Dendritic cell treated with granulocyte-macrophage colony-stimulating factor and Interleukin-4, amounts not matched to agents 40 ng/mL and 50 ng/mL, for 4 days (primary cell): ENCODE results near the gene RNF138.

Experiments
- H3K27ac Mint-ChIP-seq: one replicate; pipeline ENCODE4 v1.8.0; 2022; ENCODE audit warnings: mild to moderate bottlenecking, mixed read lengths
- H3K27me3 Mint-ChIP-seq: one replicate; pipeline ENCODE4 v1.8.0; 2022; ENCODE audit warnings: mild to moderate bottlenecking, mixed read lengths
- H3K36me3 Mint-ChIP-seq: one replicate; pipeline ENCODE4 v1.8.0; 2022; ENCODE audit warnings: low read depth, mixed read lengths
- H3K4me1 Mint-ChIP-seq: one replicate; pipeline ENCODE4 v1.8.0; 2022; ENCODE audit warnings: low read depth, mixed read lengths
- H3K4me3 Mint-ChIP-seq: one replicate; pipeline ENCODE4 v1.8.0; 2022; ENCODE audit warnings: mild to moderate bottlenecking, moderate library complexity, mixed read lengths
- H3K9me3 Mint-ChIP-seq: one replicate; pipeline ENCODE4 v1.8.0; 2022; ENCODE audit warnings: mixed read lengths
- intact Hi-C: fragments of 100-400 bp; cut with micrococcal nuclease; formaldehyde crosslinking; loops from one replicate; pipeline ENCODE4 v1.15.0; 2022

RNF138 gene

GRCh38 chr18:32091724-32092421, at the start of gene RNF138:
RNF138 (plus strand) TSS chr18:32091874; CDS start chr18:32092777, 903 bp downstream.
- peak within 1 kb of the TSS; percentile 97 for H3K27ac Mint-ChIP-seq
- intact Hi-C loops: loop anchor here (1.0 to 10.0 kb wide), 4 partner anchors 43 to 407 kb away; partner anchors contain the start of genes B4GALT6, RNF125 and TRAPPC8
- no peaks in the 10 kb centered on the region for H3K9me3 Mint-ChIP-seq
- peak within 1 kb of the TSS; percentile 98 for H3K4me3 Mint-ChIP-seq
- peaks cover 45% of the 10 kb centered on the region for H3K36me3 Mint-ChIP-seq
- peaks cover 51% of the 10 kb centered on the region for H3K4me1 Mint-ChIP-seq
- H3K27me3 Mint-ChIP-seq: no peaks in the 10 kb centered on the region

- Mint-ChIP-seq H3K9me3 (peaks cover 6% of the 10 kb centered on the region), H3K27me3 (no peaks in the 10 kb centered on the region), H3K4me1 (peaks cover 38% of the 10 kb centered on the region), H3K36me3 (peaks cover 47% of the 10 kb centered on the region), H3K4me3 (peak overlapping the region; percentile 51), H3K27ac (peak overlapping the region; percentile 75)
- intact Hi-C loops: no loop called here
These were observed 49.3 kb upstream of the RNF138 start for GRCh38 chr18:32042337-32042736.

- H3K4me1 Mint-ChIP-seq: peaks cover 33% of the 10 kb centered on the region
- peaks cover 23% of the 10 kb centered on the region for H3K36me3 Mint-ChIP-seq
- peak overlapping the region; percentile 90 for H3K27ac Mint-ChIP-seq
- intact Hi-C loops: loop anchor here (1.0 to 2.0 kb wide), 3 partner anchors 30 to 44 kb away; partner anchors contain the start of gene RNF125
- H3K4me3 Mint-ChIP-seq: no peak overlapping the region
- no peaks in the 10 kb centered on the region for H3K9me3 Mint-ChIP-seq
- no peaks in the 10 kb centered on the region for H3K27me3 Mint-ChIP-seq
These were observed 43.1 kb upstream of the RNF138 start for GRCh38 chr18:32048507-32049091.

GRCh38 chr18:32049393-32050171, 42.1 kb upstream of the RNF138 start:
- Mint-ChIP-seq H3K9me3 (no peaks in the 10 kb centered on the region), H3K4me3 (no peak overlapping the region), H3K27ac (peak overlapping the region; percentile 90), H3K36me3 (peaks cover 23% of the 10 kb centered on the region), H3K27me3 (no peaks in the 10 kb centered on the region), H3K4me1 (peaks cover 30% of the 10 kb centered on the region)
- intact Hi-C loops: loop anchor here (2.0 kb wide), 2 partner anchors 31 to 43 kb away; partner anchors contain the start of gene RNF125

- Mint-ChIP-seq H3K4me3 (no peak overlapping the region), H3K27ac (no peak overlapping the region), H3K36me3 (peaks cover 17% of the 10 kb centered on the region), H3K4me1 (no peaks in the 10 kb centered on the region), H3K27me3 (no peaks in the 10 kb centered on the region), H3K9me3 (no peaks in the 10 kb centered on the region)
- intact Hi-C loops: no loop called here
These were observed 34.9 kb upstream of the RNF138 start for GRCh38 chr18:32056613-32057358.

GRCh38 chr18:32057624-32058165, 34.0 kb upstream of the RNF138 start:
- H3K36me3 Mint-ChIP-seq: peaks cover 17% of the 10 kb centered on the region
- H3K27me3 Mint-ChIP-seq: no peaks in the 10 kb centered on the region
- no peaks in the 10 kb centered on the region for H3K4me1 Mint-ChIP-seq
- intact Hi-C loops: no loop called here
- H3K27ac Mint-ChIP-seq: no peak overlapping the region
- no peaks in the 10 kb centered on the region for H3K9me3 Mint-ChIP-seq
- no peak overlapping the region for H3K4me3 Mint-ChIP-seq

GRCh38 chr18:32060026-32060425, 31.6 kb upstream of the RNF138 start:
- no peaks in the 10 kb centered on the region for H3K27me3 Mint-ChIP-seq
- H3K36me3 Mint-ChIP-seq: peaks cover 28% of the 10 kb centered on the region
- H3K27ac Mint-ChIP-seq: no peak overlapping the region
- no peaks in the 10 kb centered on the region for H3K4me1 Mint-ChIP-seq
- no peak overlapping the region for H3K4me3 Mint-ChIP-seq
- H3K9me3 Mint-ChIP-seq: no peaks in the 10 kb centered on the region
- intact Hi-C loops: no loop called here

GRCh38 chr18:32067375-32068167, 24.1 kb upstream of the RNF138 start:
- Mint-ChIP-seq H3K27me3 (no peaks in the 10 kb centered on the region), H3K9me3 (no peaks in the 10 kb centered on the region), H3K36me3 (peaks cover 56% of the 10 kb centered on the region), H3K27ac (no peak overlapping the region), H3K4me3 (no peak overlapping the region), H3K4me1 (peaks cover 4% of the 10 kb centered on the region)
- intact Hi-C loops: no loop called here

- H3K9me3 Mint-ChIP-seq: no peaks in the 10 kb centered on the region
- H3K27me3 Mint-ChIP-seq: no peaks in the 10 kb centered on the region
These were observed 19.4 kb upstream of the RNF138 start for GRCh38 chr18:32072321-32072720.

GRCh38 chr18:32074206-32074605, 17.5 kb upstream of the RNF138 start:
- Mint-ChIP-seq H3K4me1 (no peaks in the 10 kb centered on the region), H3K4me3 (no peak overlapping the region), H3K27ac (no peak overlapping the region), H3K27me3 (no peaks in the 10 kb centered on the region), H3K9me3 (no peaks in the 10 kb centered on the region), H3K36me3 (peaks cover 29% of the 10 kb centered on the region)
- intact Hi-C loops: loop anchor here (10.0 kb wide), 1 partner anchor 59 kb away; the partner anchor contains the start of gene RNF125

More at GRCh38 chr18:32072321-32072720, 19.4 kb upstream of the RNF138 start:
- no peak overlapping the region for H3K4me3 Mint-ChIP-seq
- peaks cover 46% of the 10 kb centered on the region for H3K36me3 Mint-ChIP-seq
- intact Hi-C loops: loop anchor here (10.0 kb wide), 1 partner anchor 58 kb away; the partner anchor contains the start of gene RNF125
- no peak overlapping the region for H3K27ac Mint-ChIP-seq
- H3K4me1 Mint-ChIP-seq: peaks cover 4% of the 10 kb centered on the region

- Mint-ChIP-seq H3K9me3 (no peaks in the 10 kb centered on the region), H3K27ac (no peak overlapping the region), H3K36me3 (peaks cover 13% of the 10 kb centered on the region)
These were observed 12.8 kb upstream of the RNF138 start for GRCh38 chr18:32078845-32079244.

GRCh38 chr18:32081881-32082280, 9.8 kb upstream of the RNF138 start:
- intact Hi-C loops: no loop called here
- Mint-ChIP-seq H3K4me1 (peaks cover 41% of the 10 kb centered on the region), H3K27me3 (no peaks in the 10 kb centered on the region), H3K27ac (no peak overlapping the region), H3K4me3 (no peak overlapping the region), H3K9me3 (no peaks in the 10 kb centered on the region), H3K36me3 (no peaks in the 10 kb centered on the region)

More at GRCh38 chr18:32078845-32079244, 12.8 kb upstream of the RNF138 start:
- Mint-ChIP-seq H3K27me3 (no peaks in the 10 kb centered on the region), H3K4me1 (peaks cover 22% of the 10 kb centered on the region), H3K4me3 (no peak overlapping the region)
- intact Hi-C loops: loop anchor here (10.0 kb wide), 1 partner anchor 64 kb away; the partner anchor contains the start of gene RNF125
